T47D (cell line): Measurements from ENCODE around the gene CLNK.

Experiments used
- DNase-seq, 2 experiments: peaks; one replicate each; pipeline versions ENCODE4 v3.0.0 to v3.0.0-alpha.2; 2011 to 2012; ENCODE audit warnings: low read depth in 1 of 2, low spot score in 1 of 2
- JUND ChIP-seq: IDR thresholded peaks from 2 replicates; pipeline ENCODE4 v1.6.1; 2012; ENCODE audit warnings: low read depth
- in situ Hi-C: cut with HindIII; loops from 2 replicates; pipeline ENCODE4 v1.10.0; 2016; ENCODE audit warnings: low sequenced_read_pairs, low pct_unique_long_range_greater_than_20kb

CLNK gene

GRCh38 chr4:10526429-10527222 is 157.9 kb downstream of the CLNK start:
- no peak for TF ChIP-seq JUND
- in situ Hi-C loops: no loop called here
- DNase-seq: no peak

- DNase-seq: peak in 1 of 2 experiments; percentile 14
- no peak for TF ChIP-seq JUND
- in situ Hi-C loops: no loop called here
Measured at GRCh38 chr4:10524196-10524833, 160.3 kb downstream of the CLNK start.

GRCh38 chr4:10521424-10521823 is 163.1 kb downstream of the CLNK start:
- no peak for DNase-seq
- no peak for TF ChIP-seq JUND
- in situ Hi-C loops: no loop called here

GRCh38 chr4:10509733-10510132 is 174.8 kb downstream of the CLNK start:
- TF ChIP-seq JUND: no peak
- peak in 1 of 2 experiments; percentile 30 for DNase-seq
- in situ Hi-C loops: no loop called here

- no peak for DNase-seq
- in situ Hi-C loops: no loop called here
- no peak for TF ChIP-seq JUND
Measured at GRCh38 chr4:10506077-10506476, 178.5 kb downstream of the CLNK start.

- TF ChIP-seq JUND: no peak
- in situ Hi-C loops: no loop called here
- DNase-seq: no peak
Measured at GRCh38 chr4:10504570-10505179, 179.9 kb downstream of the CLNK start.

- DNase-seq: no peak
- in situ Hi-C loops: no loop called here
- TF ChIP-seq JUND: no peak
Measured at GRCh38 chr4:10502717-10503116, 181.9 kb downstream of the CLNK start.

GRCh38 chr4:10500776-10501175 is 183.8 kb downstream of the CLNK start:
- no peak for DNase-seq
- in situ Hi-C loops: no loop called here
- TF ChIP-seq JUND: no peak

- TF ChIP-seq JUND: no peak
- DNase-seq: no peak
- in situ Hi-C loops: no loop called here
Measured at GRCh38 chr4:10496200-10496599, 188.4 kb downstream of the CLNK start.

GRCh38 chr4:10495651-10496050 is 188.9 kb downstream of the CLNK start:
- no peak for TF ChIP-seq JUND
- no peak for DNase-seq
- in situ Hi-C loops: no loop called here

GRCh38 chr4:10492464-10492863 is 192.1 kb downstream of the CLNK start:
- DNase-seq: peak in 1 of 2 experiments; percentile 20
- TF ChIP-seq JUND: no peak
- in situ Hi-C loops: no loop called here

GRCh38 chr4:10491401-10491800 is 193.2 kb downstream of the CLNK start:
- in situ Hi-C loops: no loop called here
- no peak for TF ChIP-seq JUND
- DNase-seq: no peak

GRCh38 chr4:10490996-10491395 is 193.6 kb downstream of the CLNK start:
- no peak for TF ChIP-seq JUND
- DNase-seq: no peak
- in situ Hi-C loops: no loop called here
